HG02852 (cell line): ENCODE results near the gene COX7B2.

Experiments used
- ATAC-seq: cut with Tn5 transposase; IDR thresholded peaks from one replicate; pipeline ENCODE4 v1.9.1; 2021; ENCODE audit warnings: mild to moderate bottlenecking, moderate library complexity; ENCODE audit not compliant: unreplicated experiment

The COX7B2 gene, protein sequence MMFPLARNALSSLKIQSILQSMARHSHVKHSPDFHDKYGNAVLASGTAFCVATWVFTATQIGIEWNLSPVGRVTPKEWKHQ

DNA sequence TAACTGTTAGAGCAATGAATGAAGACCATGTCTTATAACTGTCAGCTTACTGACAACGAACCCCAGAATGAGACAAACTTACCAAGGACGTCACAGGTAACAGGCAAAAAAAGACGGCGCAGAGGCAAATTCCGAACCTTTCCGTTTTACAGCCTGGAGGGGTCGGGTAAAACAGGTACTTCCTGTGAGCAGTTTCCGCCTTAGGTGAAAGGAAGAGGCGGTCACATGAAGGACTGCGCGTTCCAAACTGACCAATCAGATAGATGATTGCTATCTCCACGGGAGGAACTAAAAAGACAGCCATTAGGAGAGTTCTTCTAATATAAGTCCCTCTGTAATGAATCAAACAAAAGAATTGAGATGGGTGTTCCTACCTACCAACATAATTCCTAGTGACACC lies at the start of gene COX7B2:
COX7B2 (minus strand) TSS at position 168 of the 400 bp plus-strand sequence. CDS start 174,053 bp downstream, outside the sequence.
- ATAC-seq: no peak

DNA sequence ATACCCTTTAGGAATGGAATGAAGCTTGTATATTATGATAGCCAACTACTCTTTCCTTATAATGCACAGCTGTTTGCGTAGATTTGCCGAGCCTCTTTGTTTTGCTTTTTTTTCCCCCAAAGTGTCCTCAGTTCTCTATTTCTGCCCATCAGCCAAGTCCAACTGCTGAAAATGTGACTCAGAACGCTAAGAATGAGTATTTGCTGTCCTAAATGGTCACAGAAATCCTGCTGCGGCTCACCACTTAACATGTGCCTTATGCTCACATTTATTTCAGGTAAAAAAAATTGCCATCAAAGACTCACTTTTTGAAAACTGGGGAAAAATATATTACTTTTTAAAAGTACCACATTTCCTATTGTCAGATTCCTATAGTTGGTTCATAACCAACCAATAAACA lies 47.4 kb upstream of the COX7B2 start:
- ATAC-seq: no peak

DNA sequence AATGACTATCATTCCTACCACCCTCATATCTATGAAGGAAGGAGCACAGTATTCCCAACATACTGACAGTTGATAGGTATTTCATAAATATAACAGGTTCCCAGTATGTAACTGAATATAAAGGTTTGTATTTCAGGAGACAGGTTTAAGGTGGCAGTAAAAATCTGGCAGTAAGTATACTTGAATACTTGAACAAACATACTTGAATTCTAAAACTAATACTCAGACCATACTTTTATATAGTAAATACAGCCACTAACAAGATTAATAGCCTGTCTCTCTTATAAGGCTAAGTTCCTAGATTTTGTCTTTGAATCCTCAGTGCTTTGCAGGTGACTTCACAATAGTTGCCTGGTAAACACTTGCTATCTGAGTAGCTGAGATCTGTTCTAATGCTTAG lies 46.6 kb upstream of the COX7B2 start:
- no peak for ATAC-seq

DNA sequence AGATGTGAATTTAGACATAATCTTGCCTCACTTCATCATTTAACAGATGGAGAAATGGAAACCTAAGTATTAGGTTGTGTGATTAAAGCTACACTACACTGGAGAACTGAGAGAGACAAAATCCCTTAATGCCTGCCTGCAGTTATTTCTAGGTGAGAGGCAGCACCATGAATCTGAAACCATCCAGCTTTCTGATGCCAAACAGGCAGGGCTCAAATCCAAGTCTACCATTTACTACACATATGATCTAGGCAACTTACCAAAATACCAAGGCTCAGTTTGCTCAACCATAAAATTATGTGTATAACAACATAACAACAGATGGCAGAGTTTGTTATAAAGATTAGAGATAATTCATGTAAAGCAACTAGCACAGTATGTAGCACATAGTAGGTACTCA lies 45.6 kb upstream of the COX7B2 start:
- ATAC-seq: no peak

DNA sequence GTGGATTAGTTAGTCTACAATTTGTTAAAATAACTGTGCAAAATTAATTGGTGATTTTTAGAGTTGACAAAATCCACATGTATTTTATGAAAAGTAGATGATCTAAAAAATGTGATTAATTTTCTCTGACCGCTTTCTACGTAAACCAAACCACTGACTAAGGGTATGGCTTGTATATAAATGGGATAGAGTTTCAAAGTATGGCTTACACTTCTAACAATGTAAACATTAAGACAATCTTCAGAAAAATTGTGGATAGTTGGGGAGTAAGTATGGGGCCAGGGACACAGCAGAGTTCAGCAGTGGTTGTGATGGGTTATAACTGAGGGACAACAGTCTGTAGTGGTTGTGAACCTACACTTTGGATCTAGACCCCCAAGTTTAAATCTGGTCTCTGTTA lies 44.5 kb upstream of the COX7B2 start:
- ATAC-seq: no peak

DNA sequence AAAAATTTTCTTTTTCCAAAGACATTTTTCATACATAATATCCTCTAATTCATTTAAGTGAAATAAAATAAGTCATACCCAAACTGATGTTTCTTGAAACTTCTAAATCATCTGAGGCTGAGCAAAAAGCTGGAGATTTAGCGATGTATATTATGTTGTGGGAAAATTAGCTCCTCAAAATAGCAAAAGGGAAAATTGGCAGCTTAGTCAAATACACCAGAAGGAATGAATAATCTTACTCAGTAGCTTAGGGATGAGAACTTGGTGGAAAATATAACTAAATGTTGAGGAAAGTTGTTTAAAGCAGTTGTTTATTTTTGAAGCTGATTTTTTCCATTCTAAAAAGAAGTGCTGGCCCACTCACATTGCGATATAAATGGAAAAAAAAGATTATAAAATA lies 43.4 kb upstream of the COX7B2 start:
- ATAC-seq: no peak

DNA sequence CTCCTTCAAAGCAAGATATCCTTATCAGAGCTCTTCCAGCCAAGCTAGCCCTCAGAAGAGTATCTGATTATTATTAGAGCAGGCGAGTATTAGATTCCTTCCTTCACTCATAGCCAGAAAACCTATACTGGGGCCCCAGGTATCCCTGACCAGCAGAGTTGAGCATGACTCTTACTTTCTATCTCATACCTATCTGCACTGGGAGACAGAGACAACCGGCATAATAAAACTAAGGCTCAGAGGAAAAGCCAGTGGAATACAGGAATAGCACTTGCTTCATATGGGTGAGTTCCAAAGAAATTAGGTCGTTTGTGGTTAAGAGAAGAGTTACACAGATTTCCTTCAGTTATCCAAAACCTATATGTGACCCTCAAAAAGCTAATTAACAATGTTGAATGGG lies 41.8 kb upstream of the COX7B2 start:
- ATAC-seq: no peak

DNA sequence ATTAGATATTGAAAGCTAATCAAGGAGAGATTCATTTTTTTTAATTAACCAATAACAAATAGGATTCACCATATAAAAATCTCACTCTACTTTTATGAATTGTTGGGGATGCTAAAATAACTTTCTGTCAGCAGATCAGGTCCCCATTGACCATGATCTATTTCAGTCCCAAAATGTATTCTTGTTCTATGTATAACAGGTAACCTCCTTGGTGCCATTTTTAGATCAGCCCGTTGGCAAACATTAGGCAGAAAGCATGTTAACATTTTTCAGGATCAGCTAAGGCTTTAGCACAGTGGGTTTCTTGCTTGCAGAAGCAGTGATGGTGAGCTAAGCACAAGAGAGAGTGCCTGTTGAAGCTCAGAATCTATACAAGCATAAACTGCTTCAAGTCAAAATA lies 40.8 kb upstream of the COX7B2 start:
- no peak for ATAC-seq

DNA sequence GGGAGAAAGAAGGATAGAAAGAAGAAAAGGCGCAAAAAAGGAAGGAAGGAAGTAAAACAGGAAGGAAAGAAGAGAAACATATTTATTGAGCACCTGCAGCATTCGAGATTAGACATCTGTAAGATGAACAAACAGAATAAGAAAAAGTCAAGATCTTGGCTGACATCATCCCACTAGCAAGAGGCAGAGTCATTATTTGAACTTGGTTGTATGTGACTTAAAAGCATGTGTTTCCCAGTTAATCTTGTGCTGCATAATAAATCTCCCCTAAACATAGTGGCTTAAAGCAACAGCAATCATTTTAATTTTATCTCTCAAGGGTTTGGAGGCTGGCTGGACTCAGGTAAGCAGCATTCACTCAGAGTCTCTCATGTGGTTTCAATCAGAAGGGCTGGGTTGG lies 38.5 kb upstream of the COX7B2 start:
- ATAC-seq: no peak

DNA sequence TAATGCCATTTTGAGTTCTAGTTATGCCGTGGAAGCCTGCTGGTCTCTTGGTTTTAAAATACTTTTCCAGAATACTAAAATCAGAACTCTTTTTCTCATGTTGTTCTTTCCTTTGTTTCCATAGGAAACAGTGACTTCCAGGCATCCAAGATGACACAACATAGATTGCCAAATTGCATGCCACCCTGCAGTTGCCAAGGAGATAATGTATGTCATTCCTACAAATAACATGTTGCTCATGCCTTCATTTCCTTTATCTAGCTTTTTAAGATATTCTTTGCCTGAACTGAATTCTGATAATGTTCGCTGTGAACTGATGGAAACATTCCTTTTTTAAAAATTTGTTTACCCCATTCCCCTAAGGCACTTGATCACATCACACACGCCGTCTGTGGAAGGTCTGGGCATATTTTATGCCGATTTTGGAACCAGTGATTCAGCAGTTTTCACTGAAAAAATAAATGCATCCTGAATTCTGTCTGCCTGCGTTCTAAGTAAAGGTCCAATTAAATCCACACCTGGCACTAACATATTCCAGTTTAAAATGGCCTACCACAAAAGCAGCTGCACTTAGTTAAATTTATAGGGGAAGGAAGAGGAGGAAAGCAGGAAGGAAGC lies 38.0 kb upstream of the COX7B2 start:
- no peak for ATAC-seq

DNA sequence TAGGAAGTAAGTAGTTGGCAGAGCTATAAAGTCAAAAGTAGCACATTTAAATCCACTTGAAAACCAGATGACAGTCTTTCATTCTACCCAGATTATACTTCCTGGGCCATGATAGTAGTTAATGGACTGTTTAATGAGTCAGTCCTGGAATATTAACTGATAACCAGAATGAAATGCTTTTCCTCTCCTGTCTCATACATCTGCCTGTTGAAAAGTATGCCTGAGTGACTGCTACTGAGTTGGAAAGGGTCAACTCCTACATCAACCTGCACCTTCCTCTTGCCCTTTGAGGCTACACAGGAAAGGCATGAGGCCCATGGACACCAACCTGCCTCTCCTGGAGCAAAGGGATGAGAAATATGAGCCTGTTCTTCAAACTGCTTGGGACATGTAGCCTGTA lies 36.0 kb upstream of the COX7B2 start:
- no peak for ATAC-seq

DNA sequence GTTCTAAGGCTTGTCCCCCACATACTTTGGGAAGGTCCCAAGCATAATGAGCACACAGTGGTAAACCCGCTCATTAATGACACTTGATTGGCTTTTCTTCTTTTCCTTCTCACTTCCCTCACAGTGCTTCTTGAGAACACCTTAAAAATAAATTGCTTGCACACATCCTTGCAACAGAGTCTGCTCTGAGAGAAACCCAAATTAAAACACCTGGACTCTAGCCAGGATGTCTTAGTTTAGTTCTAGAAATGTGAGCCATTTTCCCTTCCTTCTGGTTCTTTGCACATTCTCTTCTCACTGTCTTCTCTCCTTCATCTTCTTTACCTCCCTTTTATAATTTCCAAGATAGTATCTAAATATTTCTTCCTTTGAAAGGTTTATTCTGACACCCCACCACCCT lies 35.3 kb upstream of the COX7B2 start:
- ATAC-seq: no peak

DNA sequence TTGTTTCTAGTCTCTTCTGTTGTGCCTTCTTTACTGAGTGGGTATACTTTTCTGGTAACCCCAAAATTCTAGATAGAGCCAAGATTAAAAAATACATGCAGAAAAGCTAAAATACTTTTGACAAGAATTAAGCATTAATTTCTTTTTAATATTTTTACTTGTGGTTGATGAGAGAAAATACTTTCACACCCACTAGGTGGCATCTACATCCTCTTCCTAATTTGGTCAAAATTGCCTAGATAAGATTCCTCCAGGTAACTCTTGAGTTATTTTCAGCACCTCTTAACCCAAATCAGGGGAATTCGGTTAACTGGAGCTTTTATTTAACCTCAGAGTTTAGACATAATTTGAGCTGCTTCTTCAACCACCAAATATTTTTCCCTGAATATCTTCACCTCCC lies 28.4 kb upstream of the COX7B2 start:
- ATAC-seq: no peak

DNA sequence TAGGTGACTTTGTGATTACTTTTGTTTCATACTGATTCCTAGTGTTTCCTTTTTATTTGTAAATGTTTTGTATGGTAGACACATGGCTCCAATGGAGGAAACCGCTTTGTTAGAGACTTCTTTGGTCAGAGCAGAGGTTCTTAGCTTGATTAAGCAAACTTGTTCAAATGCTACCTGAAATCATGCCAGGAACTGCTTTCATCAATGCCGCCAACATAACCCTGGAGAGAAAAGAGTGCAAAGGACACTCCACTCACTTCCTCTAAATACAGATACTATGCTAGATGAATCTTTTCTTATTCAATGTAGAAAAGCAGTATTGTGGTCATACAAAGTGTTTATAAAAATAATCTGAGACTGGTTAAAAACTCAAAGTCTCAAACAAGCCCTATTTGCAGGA lies 25.7 kb upstream of the COX7B2 start:
- no peak for ATAC-seq

DNA sequence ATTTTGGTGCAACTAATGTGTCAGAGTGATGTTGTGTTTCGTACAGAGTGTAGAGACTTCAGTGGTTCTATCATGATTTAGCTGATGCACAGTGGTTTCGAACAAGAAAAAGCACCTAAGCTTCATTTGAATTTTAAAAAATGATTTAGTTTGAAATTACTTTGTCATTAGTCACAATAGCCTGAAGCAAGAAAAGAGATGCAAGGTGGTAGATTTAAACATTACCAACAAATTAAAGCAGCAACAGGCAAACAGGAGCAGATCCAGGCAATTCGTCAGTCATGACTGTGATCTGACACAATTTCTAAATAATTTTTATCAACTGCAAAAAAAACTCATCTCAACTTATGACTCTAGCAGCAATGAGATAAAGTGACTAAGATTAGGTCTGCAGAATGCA lies 24.6 kb upstream of the COX7B2 start:
- ATAC-seq: no peak

DNA sequence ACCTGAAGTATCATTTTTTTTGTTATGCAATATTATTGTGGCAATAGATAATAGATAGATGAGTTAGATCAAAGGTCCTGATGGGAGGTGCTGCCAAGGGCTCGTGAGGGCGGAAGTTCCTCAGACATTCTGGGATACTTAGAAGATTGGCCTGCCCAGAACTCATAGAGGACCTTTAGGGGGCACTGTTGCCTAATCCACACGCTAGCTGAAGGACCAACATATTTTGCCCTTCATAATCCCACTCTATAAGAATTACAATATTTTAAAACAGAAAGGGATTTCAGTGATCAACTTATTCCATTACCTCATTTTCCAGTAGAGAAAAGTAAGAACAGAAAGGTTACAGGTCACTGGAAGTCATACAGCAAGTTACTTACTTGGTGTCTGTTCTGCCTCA lies 22.9 kb upstream of the COX7B2 start:
- ATAC-seq: peak; percentile 79

DNA sequence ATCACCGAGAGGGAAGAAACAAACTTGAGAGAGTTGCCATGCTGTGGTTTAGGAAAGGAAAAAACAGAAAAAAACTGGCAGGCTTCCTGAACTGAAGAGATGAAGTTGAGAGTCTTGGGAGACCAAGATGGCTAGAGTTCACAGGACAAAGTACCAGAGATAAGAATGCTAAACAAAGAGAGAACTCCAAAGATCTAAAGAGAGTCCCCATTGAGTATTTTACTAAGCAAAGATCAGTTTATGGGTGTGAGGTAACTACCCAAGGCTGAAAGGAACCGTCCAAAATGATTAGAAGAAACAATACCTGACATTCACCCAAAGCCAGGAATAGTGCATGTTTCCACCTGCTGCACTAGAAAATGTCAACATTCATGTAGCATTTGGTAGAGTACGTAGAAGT lies 21.8 kb upstream of the COX7B2 start:
- no peak for ATAC-seq

DNA sequence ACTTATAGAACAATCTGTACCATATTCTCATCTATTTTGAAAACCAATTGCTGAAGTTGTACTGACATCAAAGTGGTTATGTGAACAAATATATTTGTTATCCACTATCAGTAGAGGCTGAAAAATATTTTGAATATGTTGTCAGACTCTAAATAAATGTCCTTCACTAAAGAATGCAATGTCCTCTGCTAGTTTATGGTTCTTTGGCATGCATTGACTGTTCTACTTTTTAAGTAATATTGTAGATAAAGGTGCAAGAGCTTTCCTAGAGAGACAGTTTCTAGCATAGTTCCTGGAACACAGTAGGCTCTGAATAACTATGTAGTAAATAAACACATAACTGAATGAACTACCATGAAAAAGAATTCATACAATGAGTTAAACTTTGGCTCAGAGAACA lies 18.2 kb upstream of the COX7B2 start:
- ATAC-seq: no peak

DNA sequence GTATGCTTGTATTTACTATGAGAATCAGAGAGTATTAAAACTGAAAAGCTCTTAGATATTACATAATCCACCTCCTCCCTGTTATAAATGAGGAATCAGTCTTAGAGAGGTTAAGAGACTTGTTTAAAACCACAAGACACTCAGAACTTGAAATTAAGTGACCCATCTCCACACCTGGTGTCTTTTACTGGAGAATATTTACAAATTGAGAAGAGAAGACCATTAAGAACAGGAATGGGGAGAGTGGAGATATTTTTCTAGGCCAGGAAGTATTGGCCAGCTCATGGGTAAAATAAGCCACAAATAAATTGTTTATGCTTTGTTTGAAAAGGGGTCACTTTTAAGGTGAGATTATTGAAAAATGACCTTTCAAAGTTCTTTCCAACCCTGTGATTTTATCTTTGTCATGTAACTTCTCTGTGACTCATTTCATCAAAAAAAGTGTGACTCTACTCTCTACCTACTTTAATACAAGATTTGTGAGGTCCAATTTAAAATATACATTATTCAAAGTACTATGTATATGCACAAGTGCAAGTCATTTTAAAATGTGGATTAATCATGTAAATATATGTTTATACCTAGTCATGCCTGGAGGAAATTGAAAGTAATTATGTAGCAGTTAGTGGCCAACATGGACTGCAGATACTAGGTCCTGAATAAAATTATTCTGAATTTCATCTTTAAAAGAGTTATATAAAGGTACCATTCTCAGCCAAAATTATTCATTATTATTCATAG lies 15.9 kb upstream of the COX7B2 start:
- no peak for ATAC-seq

DNA sequence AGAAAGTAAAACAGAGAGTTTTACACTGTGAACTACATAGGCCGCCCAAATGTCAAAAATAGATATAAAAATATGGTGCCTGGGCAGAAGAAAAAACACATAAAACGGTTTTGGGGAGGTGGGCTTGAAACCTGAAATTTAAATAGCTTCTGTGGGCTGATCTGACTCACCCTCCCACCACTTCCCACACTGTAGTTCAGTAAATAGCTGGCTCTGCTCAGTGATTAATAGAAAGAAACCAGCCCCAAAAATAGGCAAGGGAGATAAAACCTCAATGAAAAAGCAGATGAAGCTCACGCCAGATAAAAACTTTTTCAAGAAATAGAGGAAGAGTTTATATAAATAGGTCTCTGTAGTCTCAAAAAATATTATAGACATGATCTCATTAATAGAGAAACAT lies 13.2 kb upstream of the COX7B2 start:
- peak; percentile 47 for ATAC-seq

DNA sequence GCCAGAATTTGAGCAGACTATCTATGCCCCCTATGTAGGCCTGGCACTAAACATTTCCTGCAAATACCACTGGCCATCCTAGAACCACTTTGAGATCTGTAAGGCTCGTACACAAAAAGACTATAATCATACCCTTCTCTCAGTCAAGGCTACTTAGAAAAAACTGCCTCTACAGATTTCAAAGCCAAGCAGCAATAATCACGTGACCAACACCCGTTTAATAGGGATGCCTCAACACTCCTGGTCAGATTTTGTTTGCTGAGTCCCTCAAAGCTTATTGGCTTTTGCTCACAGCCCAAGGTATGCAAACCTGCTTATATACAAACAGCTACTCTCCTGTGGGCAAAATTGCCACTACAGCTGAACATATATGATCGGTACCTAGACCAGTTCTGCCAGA lies 897 bp downstream of the COX7B2 start:
- ATAC-seq: no peak

DNA sequence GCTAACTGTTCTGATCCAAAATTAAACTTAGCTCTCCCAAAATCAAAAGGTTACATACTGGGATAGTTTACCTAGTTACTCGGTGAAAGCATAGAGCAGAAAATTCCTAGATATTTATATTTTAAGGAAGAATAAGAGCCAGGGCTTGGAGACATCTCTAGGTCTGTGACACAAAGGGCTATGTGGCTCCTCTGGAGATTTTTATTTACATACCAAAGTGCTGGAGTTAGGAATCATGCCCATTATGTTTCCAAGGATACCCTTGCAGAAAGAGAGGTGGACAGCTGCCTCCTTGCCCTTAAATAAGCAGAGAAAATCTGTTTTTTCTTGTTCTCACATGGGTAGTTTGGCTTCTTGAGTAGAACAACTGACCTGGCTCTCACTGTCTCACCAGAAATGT lies 9.0 kb downstream of the COX7B2 start:
- no peak for ATAC-seq

DNA sequence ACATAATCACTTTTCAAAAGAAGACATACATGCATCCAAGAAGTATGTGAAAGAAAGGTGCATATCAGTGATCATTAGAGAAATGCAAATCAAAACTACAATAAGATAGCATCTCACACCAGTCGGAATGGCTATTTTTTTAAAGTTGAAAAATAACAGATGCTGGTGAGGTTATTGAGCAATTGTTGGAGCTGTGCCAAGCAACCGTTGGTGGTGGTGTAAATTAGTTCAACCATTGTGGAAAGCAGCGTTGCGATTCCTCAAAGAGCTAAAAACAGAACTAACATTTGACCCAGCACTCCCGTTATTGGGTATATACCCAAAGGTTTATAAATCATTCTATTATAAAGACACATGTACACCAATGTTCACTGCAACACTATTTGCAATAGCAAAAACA lies 14.2 kb downstream of the COX7B2 start:
- ATAC-seq: no peak
